GM19397 (cell line): ENCODE data around the gene NDUFB11.

ENCODE experiments used
- ATAC-seq: cut with Tn5 transposase; IDR thresholded peaks from one replicate; pipeline ENCODE4 v1.9.1; 2021; ENCODE audit warnings: mild to moderate bottlenecking, moderate library complexity; ENCODE audit not compliant: unreplicated experiment

The NDUFB11 gene

DNA sequence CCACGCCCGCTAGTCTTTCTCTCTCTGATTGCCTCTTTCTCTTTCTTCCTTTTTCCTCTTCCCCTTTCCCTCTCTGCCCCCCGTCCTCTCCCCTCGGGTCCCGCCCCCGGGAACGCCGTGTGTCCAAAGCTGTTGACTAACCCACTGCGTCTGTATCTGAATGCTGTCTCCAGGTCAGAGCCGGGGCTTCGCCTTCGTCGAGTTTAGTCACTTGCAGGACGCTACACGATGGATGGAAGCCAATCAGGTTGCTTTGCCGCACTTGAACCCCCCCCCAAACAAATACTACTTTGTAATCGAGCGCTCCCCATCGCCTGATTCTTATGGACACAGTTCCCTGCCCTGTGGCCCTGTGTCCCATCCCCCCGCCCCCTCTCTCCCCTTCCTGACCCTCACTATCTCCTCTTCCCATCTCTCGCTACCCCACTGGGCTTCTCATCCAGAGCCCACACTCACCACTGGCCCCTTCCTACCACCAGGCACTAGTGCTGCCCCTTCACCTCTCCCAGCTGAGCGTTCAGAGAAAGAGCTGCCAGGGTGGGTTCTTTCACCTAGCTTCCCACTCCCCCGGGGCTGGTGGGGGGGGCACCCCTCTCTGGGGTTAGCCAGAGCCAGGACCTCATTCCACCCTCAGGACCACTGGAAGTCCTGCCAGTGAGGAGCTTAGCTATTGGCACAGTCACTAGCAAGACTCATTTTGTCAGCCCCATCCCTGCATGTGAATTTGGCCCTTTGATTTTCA, 30.5 kb upstream of the NDUFB11 start:
- no peak for ATAC-seq

- no peak for ATAC-seq
Measured at GRCh38 chrX:47174376-47174775, 29.9 kb upstream of the NDUFB11 start.

- ATAC-seq = no peak
Measured at GRCh38 chrX:47172971-47173792, 28.7 kb upstream of the NDUFB11 start.

DNA sequence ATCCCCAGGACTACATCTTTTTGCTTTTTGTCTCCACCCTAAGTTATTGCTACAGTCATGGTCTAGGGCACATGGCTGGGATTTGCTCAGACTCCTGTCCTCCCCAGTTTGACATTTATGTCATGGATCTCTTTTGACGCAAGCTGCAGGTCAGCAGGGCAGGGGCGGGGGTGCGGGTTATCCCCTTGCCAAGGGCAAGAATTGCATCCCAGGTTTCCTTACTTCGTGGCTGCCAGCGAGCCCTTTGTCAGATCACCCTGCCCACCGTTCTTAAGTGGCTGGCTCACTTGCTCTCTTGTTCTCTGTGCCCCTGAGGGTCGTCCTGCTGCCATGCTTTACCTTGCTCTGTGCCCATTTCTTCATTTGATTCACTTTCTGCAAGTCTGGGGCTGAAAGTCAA, 28.0 kb upstream of the NDUFB11 start:
- ATAC-seq = no peak

GRCh38 chrX:47171996-47172395, 27.5 kb upstream of the NDUFB11 start:
- ATAC-seq = no peak

GRCh38 chrX:47170861-47171692, 26.6 kb upstream of the NDUFB11 start:
- no peak for ATAC-seq

- ATAC-seq = no peak
Measured at GRCh38 chrX:47169726-47170515, 25.4 kb upstream of the NDUFB11 start.

DNA sequence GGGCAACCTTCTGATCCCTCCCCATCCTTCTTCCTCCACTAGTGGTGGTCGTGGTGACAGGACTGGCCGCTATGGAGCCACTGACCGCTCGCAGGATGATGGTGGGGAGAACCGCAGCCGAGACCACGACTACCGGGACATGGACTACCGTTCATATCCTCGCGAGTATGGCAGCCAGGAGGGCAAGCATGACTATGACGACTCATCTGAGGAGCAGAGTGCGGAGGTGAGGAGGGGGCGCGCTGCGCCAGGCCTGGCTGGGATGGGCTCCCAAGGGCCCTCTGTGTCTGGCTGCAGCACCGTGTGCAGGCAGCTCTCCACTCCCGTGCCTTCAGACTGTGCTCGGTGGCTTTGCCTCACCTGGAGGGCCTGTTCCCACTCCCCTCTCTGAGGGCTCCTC, 24.8 kb upstream of the NDUFB11 start:
- no peak for ATAC-seq

- no peak for ATAC-seq
Measured at GRCh38 chrX:47168495-47169073, 24.1 kb upstream of the NDUFB11 start.

- ATAC-seq = no peak
Measured at GRCh38 chrX:47166126-47166525, 21.6 kb upstream of the NDUFB11 start.

DNA sequence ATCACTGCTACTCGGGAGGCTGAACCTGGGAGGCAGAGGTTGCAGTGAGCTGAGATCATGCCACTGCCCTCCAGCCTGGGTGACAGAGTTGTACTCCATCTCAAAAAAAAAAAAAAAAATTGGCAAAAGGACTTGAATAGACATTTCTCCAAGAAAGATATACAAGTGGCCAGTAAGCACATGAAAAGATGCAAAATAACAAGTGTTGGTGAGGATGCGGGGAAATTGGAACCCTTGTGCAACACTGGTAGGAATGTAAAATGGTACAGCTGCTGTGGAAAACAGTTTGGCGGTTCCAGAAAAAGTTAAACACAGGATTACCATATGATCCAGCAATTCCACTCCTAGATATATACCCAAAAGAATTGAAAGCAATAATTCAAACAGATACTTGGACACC, 19.9 kb upstream of the NDUFB11 start:
- no peak for ATAC-seq

GRCh38 chrX:47162927-47163583, 18.6 kb upstream of the NDUFB11 start:
- no peak for ATAC-seq

DNA sequence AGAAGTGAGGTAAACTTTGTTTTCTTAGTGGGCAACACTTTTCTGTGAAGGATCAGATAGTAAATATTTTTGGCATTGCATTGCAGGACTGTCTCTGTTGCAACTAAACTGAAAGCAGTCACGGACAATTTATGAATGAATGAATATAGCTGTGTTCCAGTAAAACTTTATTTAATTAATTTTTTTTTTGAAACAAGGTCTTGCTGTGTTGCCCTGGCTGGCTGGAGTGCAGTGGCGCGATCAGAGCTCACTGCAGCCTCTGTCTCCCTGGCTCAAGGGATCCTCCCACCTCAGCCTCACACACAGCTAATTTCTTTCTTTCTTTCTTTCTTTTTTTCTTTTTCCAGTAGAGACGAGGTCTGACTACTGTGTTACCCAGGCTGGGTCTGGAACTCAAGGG, 16.3 kb upstream of the NDUFB11 start:
- ATAC-seq = no peak

DNA sequence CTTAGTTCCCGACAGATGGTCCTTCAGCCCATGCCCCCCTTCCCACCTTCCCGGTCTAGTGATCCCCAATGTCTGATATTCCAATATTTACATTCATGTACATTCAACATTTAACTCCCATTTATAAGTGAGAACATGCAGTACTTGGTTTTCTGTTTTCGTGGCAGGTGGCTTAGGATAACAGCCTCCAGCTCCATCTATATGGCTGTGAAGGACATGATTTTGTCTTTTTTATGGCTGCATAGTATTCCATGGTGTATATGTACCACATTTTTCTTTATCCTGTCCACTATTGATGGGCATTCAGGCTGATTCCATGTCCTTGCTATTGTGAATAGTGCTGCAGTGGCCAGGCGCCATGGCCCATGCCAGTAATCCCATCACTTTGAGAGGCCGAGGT, 14.3 kb upstream of the NDUFB11 start:
- no peak for ATAC-seq

- ATAC-seq = no peak
Measured at GRCh38 chrX:47158131-47158530, 13.6 kb upstream of the NDUFB11 start.

GRCh38 chrX:47156611-47157520, 12.4 kb upstream of the NDUFB11 start:
- ATAC-seq = no peak

GRCh38 chrX:47151435-47151834, 6.9 kb upstream of the NDUFB11 start:
- ATAC-seq = no peak

DNA sequence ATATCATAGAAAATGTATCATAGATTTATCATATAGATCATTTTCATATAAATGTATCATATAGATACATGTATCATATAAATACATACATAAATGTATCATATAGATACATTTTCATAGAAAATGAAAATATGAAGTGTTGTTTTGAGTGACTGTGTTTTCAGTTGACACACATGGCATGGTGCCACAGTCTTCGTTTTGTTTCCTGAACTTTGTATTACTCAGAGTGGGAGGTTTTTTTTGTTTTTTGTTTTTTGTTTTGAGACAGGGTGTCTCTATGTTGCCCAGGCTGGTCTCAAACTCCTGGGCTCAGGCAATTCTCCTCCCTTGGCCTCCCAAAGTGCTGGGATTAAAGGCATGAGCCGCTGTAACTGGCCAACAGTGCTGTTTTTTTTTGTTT, 4.4 kb upstream of the NDUFB11 start:
- ATAC-seq = no peak
